Osteocyte (in vitro differentiated cells): ENCODE data around the gene PELI2. TPM values are rescaled to one million over a fixed set of nuclear protein-coding genes. Genes with fewer than 3 reads are reported as not detected.

Experiments
- DNase-seq: peaks from one replicate; pipeline ENCODE4 v3.0.0; 2021; ENCODE audit warnings: mixed read lengths; ENCODE audit not compliant: unreplicated experiment; ENCODE audit errors: extremely low spot score
- H3K27ac Mint-ChIP-seq: one replicate; pipeline ENCODE4 v1.8.0; 2021; ENCODE audit warnings: mild to moderate bottlenecking, mixed read lengths; ENCODE audit not compliant: unreplicated experiment
- H3K27me3 Mint-ChIP-seq: one replicate; pipeline ENCODE4 v1.8.0; 2021; ENCODE audit warnings: mixed read lengths; ENCODE audit not compliant: unreplicated experiment
- H3K36me3 Mint-ChIP-seq: one replicate; pipeline ENCODE4 v1.8.0; 2021; ENCODE audit warnings: mixed read lengths; ENCODE audit not compliant: unreplicated experiment
- H3K4me1 Mint-ChIP-seq: one replicate; pipeline ENCODE4 v1.8.0; 2021; ENCODE audit warnings: mixed read lengths; ENCODE audit not compliant: unreplicated experiment
- H3K4me3 Mint-ChIP-seq: one replicate; pipeline ENCODE4 v1.8.0; 2021; ENCODE audit warnings: mild to moderate bottlenecking, moderate library complexity, mixed read lengths; ENCODE audit not compliant: unreplicated experiment
- H3K9me3 Mint-ChIP-seq: one replicate; pipeline ENCODE4 v1.8.0; 2021; ENCODE audit warnings: mixed read lengths; ENCODE audit not compliant: unreplicated experiment
- CTCF ChIP-seq: fragments of 200-600 bp; sonication (generic); IDR thresholded peaks from 2 replicates; pipeline ENCODE4 v1.5.0; 2021; ENCODE audit warnings: antibody characterized with exemption, mild to moderate bottlenecking, moderate library complexity
- total RNA-seq: library from RNA; stranded (reverse); gene quantifications from 2 replicates; pipeline ENCODE4 v1.2.1, GENCODE V29; 2021

PELI2 gene
- total RNA-seq, 1 donor from 2014 or later, result 15.0 TPM

- Mint-ChIP-seq H3K4me1 (no peaks in the 10 kb centered on the region), H3K36me3 (no peaks in the 10 kb centered on the region), H3K27ac (no peak overlapping the region), H3K9me3 (no peaks in the 10 kb centered on the region), H3K4me3 (no peak overlapping the region), H3K27me3 (no peaks in the 10 kb centered on the region)
- no peak for DNase-seq
- TF ChIP-seq CTCF, result no peak
These were observed 126.1 kb downstream of the PELI2 start for GRCh38 chr14:56244138-56244789.

GRCh38 chr14:56247495-56248200 is 129.4 kb downstream of the PELI2 start:
- no peaks in the 10 kb centered on the region for H3K4me1 Mint-ChIP-seq
- H3K4me3 Mint-ChIP-seq, result no peak overlapping the region
- TF ChIP-seq CTCF, result peak; percentile 49
- no peaks in the 10 kb centered on the region for H3K27me3 Mint-ChIP-seq
- H3K36me3 Mint-ChIP-seq, result no peaks in the 10 kb centered on the region
- no peaks in the 10 kb centered on the region for H3K9me3 Mint-ChIP-seq
- no peak overlapping the region for H3K27ac Mint-ChIP-seq
- no peak for DNase-seq

GRCh38 chr14:56248442-56248841 is 130.2 kb downstream of the PELI2 start:
- H3K4me3 Mint-ChIP-seq, result no peak overlapping the region
- no peaks in the 10 kb centered on the region for H3K4me1 Mint-ChIP-seq
- H3K36me3 Mint-ChIP-seq, result no peaks in the 10 kb centered on the region
- no peak overlapping the region for H3K27ac Mint-ChIP-seq
- DNase-seq, result no peak
- TF ChIP-seq CTCF, result no peak
- H3K9me3 Mint-ChIP-seq, result no peaks in the 10 kb centered on the region
- no peaks in the 10 kb centered on the region for H3K27me3 Mint-ChIP-seq

- Mint-ChIP-seq H3K36me3 (peaks cover 3% of the 10 kb centered on the region), H3K9me3 (peaks cover 16% of the 10 kb centered on the region), H3K4me3 (no peak overlapping the region), H3K27me3 (no peaks in the 10 kb centered on the region), H3K27ac (no peak overlapping the region), H3K4me1 (no peaks in the 10 kb centered on the region)
- TF ChIP-seq CTCF, result no peak
- DNase-seq, result no peak
These were observed 142.8 kb downstream of the PELI2 start for GRCh38 chr14:56261046-56261445.

- H3K36me3 Mint-ChIP-seq, result peaks cover 3% of the 10 kb centered on the region
- no peaks in the 10 kb centered on the region for H3K27me3 Mint-ChIP-seq
- no peak for DNase-seq
- no peak for TF ChIP-seq CTCF
- no peaks in the 10 kb centered on the region for H3K4me1 Mint-ChIP-seq
- no peak overlapping the region for H3K4me3 Mint-ChIP-seq
- no peak overlapping the region for H3K27ac Mint-ChIP-seq
- peaks cover 16% of the 10 kb centered on the region for H3K9me3 Mint-ChIP-seq
These were observed 144.3 kb downstream of the PELI2 start for GRCh38 chr14:56262530-56262929.
